Activated naive CD4-positive, alpha-beta T cell treated with anti-CD3 and anti-CD28 coated beads, Interleukin-2, amount 50 U/mL, for 24 hours (primary cell): Measurements from ENCODE around the gene RASGRF2.

Experiments used
- H3K27ac Mint-ChIP-seq: one replicate; pipeline ENCODE4 v1.8.0; 2021; ENCODE audit warnings: mild to moderate bottlenecking, mixed read lengths
- H3K27me3 Mint-ChIP-seq: one replicate; pipeline ENCODE4 v1.8.0; 2021; ENCODE audit warnings: mixed read lengths
- H3K36me3 Mint-ChIP-seq: one replicate; pipeline ENCODE4 v1.8.0; 2021; ENCODE audit warnings: mixed read lengths
- H3K4me1 Mint-ChIP-seq: one replicate; pipeline ENCODE4 v1.8.0; 2021; ENCODE audit warnings: mixed read lengths
- H3K4me3 Mint-ChIP-seq: one replicate; pipeline ENCODE4 v1.8.0; 2021; ENCODE audit warnings: mild to moderate bottlenecking, mixed read lengths
- H3K9me3 Mint-ChIP-seq: one replicate; pipeline ENCODE4 v1.8.0; 2021; ENCODE audit warnings: mixed read lengths

The RASGRF2 gene

DNA sequence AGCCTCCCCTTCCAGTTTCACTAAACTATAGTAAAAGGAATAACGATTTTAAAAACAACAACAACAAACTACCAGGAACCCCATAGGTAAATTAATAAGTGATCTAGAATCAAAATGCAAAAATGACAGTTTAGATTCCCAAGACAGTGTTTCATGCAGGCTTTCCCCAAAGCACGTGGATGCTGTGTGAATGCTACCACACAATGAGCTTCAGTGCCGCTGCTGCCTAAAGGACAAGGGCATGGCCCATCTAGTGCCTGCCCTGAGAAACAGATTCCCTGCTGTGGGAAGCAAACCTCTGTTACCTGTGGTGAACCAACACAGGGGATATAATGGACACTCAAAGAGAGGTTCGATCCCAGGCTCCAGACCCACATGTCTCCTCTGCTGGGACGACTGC lies 249.2 kb downstream of the RASGRF2 start:
- no peak overlapping the region for H3K4me3 Mint-ChIP-seq
- peaks cover 14% of the 10 kb centered on the region for H3K36me3 Mint-ChIP-seq
- no peak overlapping the region for H3K27ac Mint-ChIP-seq
- H3K4me1 Mint-ChIP-seq = no peaks in the 10 kb centered on the region
- H3K9me3 Mint-ChIP-seq = no peaks in the 10 kb centered on the region
- H3K27me3 Mint-ChIP-seq = no peaks in the 10 kb centered on the region

DNA sequence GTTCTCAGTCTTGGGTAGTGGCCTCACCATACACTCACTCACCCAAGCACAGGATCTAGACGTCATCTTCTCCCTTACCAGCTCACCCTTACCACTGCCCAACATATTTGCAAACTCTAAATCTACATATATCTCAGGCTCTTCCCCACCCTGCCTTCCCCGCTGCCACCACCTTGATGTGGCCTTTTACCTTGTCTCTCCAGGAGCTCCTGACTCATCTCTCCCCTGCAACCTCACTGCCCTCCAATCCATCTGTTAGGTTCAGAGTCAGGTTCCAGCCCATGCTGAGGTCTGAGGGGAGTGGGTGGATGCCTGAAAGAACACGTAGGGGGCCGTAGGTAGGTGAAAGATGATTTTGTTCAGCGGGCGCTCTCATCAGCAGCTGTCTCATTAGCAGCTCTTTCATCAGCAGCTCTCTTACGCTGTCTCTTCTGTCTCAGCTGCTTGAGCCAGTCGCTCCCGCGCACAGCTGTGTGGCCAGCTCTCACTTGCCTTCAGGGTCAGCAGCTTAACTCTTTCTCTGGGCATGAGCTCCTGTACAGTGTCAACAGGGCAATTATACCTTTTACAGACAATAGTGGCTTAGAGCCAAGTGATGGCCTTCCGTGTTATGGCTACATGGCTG lies 249.8 kb downstream of the RASGRF2 start:
- Mint-ChIP-seq H3K27me3 (no peaks in the 10 kb centered on the region), H3K27ac (no peak overlapping the region), H3K4me3 (no peak overlapping the region), H3K36me3 (peaks cover 12% of the 10 kb centered on the region), H3K4me1 (no peaks in the 10 kb centered on the region), H3K9me3 (no peaks in the 10 kb centered on the region)

DNA sequence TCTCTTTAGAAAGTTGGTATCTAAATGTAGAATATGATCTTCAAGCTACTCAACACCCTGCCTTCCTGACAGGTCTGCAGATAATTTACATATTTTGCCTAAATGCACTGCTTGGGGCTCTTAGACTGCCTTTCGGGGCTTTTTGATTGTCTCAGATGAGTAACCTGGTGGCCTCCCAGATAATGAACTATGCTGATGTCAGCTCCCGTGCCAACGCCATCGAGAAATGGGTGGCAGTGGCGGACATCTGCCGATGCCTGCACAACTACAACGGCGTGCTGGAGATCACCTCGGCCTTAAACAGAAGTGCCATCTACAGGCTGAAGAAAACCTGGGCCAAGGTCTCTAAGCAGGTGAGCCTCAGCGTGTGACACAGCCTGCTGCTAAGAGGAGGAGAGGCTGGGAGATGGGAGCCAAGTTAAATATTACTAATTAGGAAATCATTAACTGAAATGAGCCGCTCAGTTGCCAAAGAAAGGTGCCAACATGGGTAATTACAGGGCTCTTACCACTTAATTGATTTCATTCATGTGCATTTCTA lies 252.1 kb downstream of the RASGRF2 start:
- H3K4me3 Mint-ChIP-seq = no peak overlapping the region
- H3K9me3 Mint-ChIP-seq = no peaks in the 10 kb centered on the region
- peak overlapping the region; percentile 72 for H3K27ac Mint-ChIP-seq

DNA sequence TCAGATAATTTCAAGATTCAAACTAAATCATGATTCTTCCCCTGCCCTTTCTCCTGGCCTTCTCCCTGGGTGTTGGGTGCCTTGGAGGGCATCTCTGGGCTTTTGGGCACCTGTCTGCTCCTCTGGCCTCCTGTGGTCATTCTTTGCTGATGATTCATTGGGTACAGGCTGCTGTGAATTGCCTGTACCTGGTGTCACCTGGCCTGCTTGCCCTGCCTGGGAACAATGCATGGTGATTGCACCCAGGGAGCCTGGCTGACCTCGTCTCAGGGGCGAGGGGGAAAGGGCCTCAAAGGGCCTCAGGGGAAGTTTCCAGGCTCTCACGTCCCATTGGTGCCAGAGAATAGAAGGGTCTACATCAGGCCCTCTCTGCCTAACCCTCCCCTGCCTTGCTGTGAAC lies 252.9 kb downstream of the RASGRF2 start:
- Mint-ChIP-seq H3K27me3 (no peaks in the 10 kb centered on the region), H3K4me1 (no peaks in the 10 kb centered on the region), H3K36me3 (peaks cover 17% of the 10 kb centered on the region), H3K27ac (peak overlapping the region; percentile 2), H3K4me3 (no peak overlapping the region), H3K9me3 (no peaks in the 10 kb centered on the region)

More for the DNA sequence above, 252.1 kb downstream of the RASGRF2 start:
- Mint-ChIP-seq H3K27me3 (no peaks in the 10 kb centered on the region), H3K36me3 (peaks cover 16% of the 10 kb centered on the region), H3K4me1 (no peaks in the 10 kb centered on the region)

DNA sequence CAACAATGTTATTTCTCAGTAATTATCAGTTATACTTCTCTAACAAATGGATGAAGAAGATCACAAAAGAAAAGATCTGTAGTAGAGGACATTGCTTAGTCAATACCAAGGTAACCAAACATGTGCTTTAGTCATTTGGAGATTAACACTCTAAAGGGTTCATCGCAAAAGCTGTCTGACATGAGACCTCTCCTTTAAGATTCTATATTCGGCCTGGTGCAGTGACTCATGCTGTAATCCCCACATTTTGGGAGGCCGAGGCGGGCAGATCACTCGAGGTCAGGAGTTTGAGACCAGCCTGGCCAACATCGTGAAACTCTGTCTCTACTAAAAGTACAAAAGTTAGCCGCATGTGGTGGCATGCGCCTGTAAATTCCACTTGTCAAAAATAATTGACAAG lies 254.7 kb downstream of the RASGRF2 start:
- no peaks in the 10 kb centered on the region for H3K27me3 Mint-ChIP-seq
- H3K9me3 Mint-ChIP-seq = no peaks in the 10 kb centered on the region
- no peak overlapping the region for H3K27ac Mint-ChIP-seq
- peaks cover 20% of the 10 kb centered on the region for H3K36me3 Mint-ChIP-seq
- H3K4me3 Mint-ChIP-seq = no peak overlapping the region
- no peaks in the 10 kb centered on the region for H3K4me1 Mint-ChIP-seq

DNA sequence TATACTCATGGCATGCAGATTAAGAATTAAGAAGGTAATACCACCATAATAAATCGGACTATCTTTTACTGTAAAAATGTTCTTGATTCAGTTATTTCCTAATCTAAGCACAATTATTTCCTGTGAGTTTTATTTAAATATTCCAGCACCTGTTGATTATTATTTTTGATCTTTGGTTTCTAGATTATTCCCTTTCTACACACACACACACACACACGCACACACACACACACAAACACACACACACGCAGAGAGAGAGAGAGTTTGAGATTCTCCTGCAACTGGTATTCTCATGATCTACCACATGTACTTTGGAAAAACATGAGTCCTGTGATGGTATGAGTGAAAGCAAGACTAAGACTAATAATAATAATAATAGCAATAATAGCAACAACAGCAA lies 256.0 kb downstream of the RASGRF2 start:
- no peak overlapping the region for H3K27ac Mint-ChIP-seq
- no peaks in the 10 kb centered on the region for H3K9me3 Mint-ChIP-seq
- no peak overlapping the region for H3K4me3 Mint-ChIP-seq
- H3K4me1 Mint-ChIP-seq = no peaks in the 10 kb centered on the region
- H3K27me3 Mint-ChIP-seq = no peaks in the 10 kb centered on the region
- H3K36me3 Mint-ChIP-seq = peaks cover 26% of the 10 kb centered on the region

DNA sequence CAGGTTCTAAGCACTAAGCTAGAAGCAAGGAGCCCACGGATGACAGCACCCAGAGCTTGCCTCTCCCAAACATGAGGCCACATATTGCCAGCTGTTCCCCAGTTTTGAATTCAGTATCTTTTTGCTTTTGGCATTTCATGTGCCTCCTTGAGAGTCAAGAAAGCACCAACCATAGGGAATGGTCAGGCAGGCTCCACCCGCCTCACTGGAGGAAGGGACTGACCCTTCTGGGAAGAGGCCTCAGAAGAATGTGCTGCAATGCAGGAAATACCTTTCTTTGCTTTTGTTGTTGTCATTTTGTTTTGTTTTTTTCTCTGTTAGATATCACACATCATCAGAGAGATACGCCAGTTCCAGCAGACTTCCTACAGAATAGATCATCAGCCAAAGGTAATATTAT lies 259.2 kb downstream of the RASGRF2 start:
- Mint-ChIP-seq H3K27me3 (no peaks in the 10 kb centered on the region), H3K36me3 (peaks cover 23% of the 10 kb centered on the region), H3K9me3 (no peaks in the 10 kb centered on the region), H3K4me3 (no peak overlapping the region), H3K4me1 (no peaks in the 10 kb centered on the region), H3K27ac (no peak overlapping the region)

DNA sequence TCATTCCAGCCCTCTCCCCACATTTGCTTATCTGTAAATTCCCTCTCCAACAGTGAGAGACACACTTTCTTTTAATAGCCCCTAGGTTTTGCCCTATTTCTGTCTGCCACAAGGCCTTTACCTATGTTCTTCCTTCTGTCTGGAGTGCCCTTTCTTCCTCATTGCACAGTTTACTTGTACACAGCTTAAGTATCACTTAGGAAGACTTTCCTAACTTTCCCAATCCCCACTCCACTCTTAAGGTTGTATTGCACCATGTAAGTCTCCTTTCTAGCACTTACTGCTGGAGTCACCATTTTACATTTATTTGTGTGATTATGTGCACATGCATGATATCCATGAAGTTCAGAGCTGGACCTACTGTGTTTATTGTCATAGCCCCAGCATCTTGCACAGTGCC lies 262.1 kb downstream of the RASGRF2 start:
- H3K27ac Mint-ChIP-seq = no peak overlapping the region
- no peak overlapping the region for H3K4me3 Mint-ChIP-seq
- H3K27me3 Mint-ChIP-seq = no peaks in the 10 kb centered on the region
- H3K4me1 Mint-ChIP-seq = no peaks in the 10 kb centered on the region
- peaks cover 21% of the 10 kb centered on the region for H3K36me3 Mint-ChIP-seq
- H3K9me3 Mint-ChIP-seq = no peaks in the 10 kb centered on the region

DNA sequence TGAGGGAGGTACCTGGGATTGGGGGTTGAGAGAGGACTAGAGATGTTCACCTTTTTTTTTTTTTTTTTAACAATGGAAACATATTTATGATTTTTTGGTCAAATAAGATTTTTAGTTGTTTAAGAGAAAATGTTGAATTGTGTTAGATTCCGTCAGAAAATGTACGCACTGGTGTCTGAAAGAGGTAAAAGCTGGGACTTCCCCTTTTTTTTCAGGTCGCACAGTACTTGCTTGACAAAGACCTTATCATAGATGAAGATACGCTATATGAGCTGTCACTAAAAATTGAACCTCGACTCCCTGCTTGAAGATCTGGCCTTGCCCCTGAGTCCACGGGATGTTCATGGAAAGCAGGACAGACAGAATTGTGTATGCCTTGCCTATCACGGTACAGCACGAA lies 265.3 kb downstream of the RASGRF2 start:
- no peaks in the 10 kb centered on the region for H3K9me3 Mint-ChIP-seq
- H3K27ac Mint-ChIP-seq = no peak overlapping the region
- no peak overlapping the region for H3K4me3 Mint-ChIP-seq
- H3K27me3 Mint-ChIP-seq = no peaks in the 10 kb centered on the region
- no peaks in the 10 kb centered on the region for H3K4me1 Mint-ChIP-seq
- peaks cover 9% of the 10 kb centered on the region for H3K36me3 Mint-ChIP-seq

DNA sequence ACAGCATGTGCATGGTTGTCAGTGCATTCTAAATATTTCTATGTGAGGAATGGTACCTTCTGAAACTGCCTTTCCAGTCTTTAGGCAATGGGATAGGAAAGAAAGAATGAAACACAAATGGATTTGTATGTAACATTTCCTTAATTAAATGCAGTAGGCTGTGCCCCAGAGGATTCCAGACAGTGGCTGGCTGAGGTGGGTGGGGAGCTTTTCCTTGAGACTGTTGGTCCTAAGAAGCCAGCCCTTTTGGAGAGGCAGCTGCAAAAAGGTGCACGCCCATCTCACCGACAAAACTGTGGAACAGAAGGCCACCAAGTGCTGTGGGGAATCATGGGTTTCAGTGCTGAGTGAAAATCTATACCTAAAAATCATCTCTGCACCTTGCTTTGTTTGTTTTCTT lies 266.1 kb downstream of the RASGRF2 start:
- H3K36me3 Mint-ChIP-seq = peaks cover 6% of the 10 kb centered on the region
- no peaks in the 10 kb centered on the region for H3K27me3 Mint-ChIP-seq
- H3K4me1 Mint-ChIP-seq = no peaks in the 10 kb centered on the region
- no peak overlapping the region for H3K4me3 Mint-ChIP-seq
- no peak overlapping the region for H3K27ac Mint-ChIP-seq
- H3K9me3 Mint-ChIP-seq = no peaks in the 10 kb centered on the region

DNA sequence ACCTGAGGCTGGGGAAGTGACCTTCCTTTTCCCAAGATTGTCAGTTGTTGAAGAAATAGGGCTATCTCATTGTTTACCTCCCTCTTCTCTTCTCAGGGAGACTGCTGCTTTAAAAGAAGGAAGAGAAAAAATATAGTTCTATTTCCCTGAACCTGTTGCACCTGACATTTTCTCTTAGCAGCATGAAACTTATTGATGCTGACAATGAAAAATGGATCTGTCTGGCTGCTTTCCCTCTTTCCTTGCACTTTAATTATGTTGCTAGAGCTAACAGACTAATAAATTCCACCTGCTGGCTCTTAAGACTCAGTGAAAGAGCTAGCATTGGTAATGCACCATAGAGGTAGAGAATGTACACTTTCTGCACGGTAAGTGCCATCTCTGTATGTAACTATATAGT lies 266.8 kb downstream of the RASGRF2 start:
- peaks cover 6% of the 10 kb centered on the region for H3K36me3 Mint-ChIP-seq
- H3K4me1 Mint-ChIP-seq = no peaks in the 10 kb centered on the region
- no peaks in the 10 kb centered on the region for H3K27me3 Mint-ChIP-seq

DNA sequence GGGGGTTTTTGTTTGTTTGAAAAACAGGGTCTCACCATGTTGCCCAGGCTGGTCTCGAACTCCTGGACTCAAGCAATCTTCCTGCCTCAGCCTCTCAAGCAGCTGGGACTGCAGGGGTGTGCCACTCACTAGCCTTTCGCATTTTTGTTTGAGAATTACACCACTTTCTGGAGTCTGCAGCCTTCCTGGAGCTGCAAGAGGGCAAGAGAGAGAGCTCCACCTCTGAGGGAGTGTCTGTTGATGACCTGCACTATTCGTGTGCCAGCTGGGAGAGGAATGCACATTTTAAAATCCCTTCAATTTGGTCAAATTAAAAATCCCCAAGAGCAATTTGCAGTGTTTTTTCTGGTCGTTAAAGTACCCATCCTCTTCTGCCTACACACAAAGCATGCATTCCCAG lies 267.9 kb downstream of the RASGRF2 start:
- Mint-ChIP-seq H3K9me3 (no peaks in the 10 kb centered on the region), H3K4me3 (no peak overlapping the region), H3K27ac (no peak overlapping the region), H3K36me3 (peaks cover 2% of the 10 kb centered on the region), H3K27me3 (no peaks in the 10 kb centered on the region), H3K4me1 (no peaks in the 10 kb centered on the region)

More for the DNA sequence above, 266.8 kb downstream of the RASGRF2 start:
- no peak overlapping the region for H3K4me3 Mint-ChIP-seq
- no peak overlapping the region for H3K27ac Mint-ChIP-seq
- no peaks in the 10 kb centered on the region for H3K9me3 Mint-ChIP-seq

DNA sequence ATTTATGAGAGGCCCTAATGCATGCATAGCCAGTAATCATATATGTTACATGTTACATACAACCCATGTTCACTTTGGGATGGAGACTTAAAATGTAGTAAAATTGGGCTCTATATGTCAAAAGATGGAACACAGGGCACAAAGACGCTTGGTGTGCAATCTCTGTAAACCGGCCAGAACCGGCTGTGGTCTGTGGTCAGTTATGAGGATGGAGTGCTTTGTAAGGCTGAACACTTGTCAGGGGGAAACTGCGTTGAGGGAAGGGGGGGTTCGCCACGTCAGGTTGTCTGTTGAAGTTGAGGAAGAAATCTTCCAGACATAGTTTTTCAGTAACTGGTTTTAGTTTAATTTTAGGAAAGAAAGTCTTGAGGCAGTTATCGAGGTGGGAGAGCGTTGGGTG lies 270.3 kb downstream of the RASGRF2 start:
- Mint-ChIP-seq H3K4me3 (no peak overlapping the region), H3K27ac (no peak overlapping the region), H3K27me3 (no peaks in the 10 kb centered on the region), H3K36me3 (no peaks in the 10 kb centered on the region), H3K9me3 (no peaks in the 10 kb centered on the region), H3K4me1 (peaks cover 14% of the 10 kb centered on the region)

DNA sequence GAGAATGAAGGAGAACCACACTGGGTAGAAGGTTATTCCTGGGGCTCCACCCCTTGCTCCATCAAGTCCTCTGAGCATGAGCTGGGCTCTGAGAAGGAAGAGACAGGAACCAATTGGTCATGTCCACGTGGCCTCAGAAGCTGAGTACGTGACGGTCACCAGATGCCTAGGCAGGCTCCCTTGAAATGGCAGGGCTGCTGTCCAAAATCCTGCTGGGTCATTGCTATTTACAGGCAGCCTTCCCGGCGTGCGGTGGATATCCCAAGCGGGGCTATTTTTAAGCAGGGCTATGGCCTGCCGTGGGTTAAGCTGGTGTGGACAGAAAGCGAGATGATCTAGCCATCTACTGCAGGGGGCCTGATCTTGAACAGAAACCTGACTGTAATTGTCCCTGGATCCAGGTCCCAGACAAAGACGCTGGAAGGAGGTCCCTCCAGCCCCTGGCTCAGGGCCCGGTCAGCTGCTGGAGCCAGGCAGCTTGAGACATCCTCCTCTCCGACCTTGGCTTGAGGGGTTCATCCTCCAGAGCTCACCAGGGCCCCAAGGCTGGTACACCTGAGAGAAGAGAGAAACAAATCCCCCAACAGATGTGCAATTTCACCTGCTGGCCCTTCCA lies 272.4 kb downstream of the RASGRF2 start:
- no peak overlapping the region for H3K4me3 Mint-ChIP-seq
- no peaks in the 10 kb centered on the region for H3K9me3 Mint-ChIP-seq
- H3K36me3 Mint-ChIP-seq = peaks cover 3% of the 10 kb centered on the region
- H3K27me3 Mint-ChIP-seq = no peaks in the 10 kb centered on the region
- H3K27ac Mint-ChIP-seq = no peak overlapping the region
- peaks cover 14% of the 10 kb centered on the region for H3K4me1 Mint-ChIP-seq

DNA sequence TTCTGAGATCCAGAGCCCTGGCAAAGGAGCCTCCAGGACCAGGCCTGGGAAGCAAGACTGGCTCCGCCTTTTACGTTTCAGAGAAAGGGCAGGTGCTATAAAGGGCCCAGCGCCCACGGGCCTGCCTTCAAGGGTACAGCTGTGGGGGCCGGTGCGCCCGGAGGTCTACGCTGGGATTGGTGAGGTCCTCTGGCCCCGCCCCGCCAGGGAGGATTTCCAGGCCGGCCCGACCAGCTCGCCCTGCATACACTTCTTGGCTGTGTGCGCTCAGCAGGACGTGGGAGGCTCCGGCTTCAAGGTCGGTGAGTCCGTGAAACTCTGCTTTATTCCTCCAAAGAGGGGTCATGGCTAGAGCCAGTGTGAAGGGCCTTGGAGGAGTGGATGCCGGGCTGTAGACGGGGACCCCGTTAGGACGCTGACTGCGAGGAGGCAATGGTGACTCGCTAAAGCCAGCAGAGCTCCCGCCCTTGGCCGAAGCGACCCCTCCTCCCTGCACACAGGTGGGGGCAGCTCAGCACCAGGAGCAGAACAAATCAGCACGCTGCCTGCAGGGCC lies 273.0 kb downstream of the RASGRF2 start, which contains the start of gene CKMT2:
CKMT2 (plus strand) TSS at position 243 of the 555 bp plus-strand sequence. CDS start 17,811 bp downstream, outside the sequence.
- peaks cover 14% of the 10 kb centered on the region for H3K4me1 Mint-ChIP-seq
- no peak within 1 kb of the TSS for H3K27ac Mint-ChIP-seq
- no peaks in the 10 kb centered on the region for H3K9me3 Mint-ChIP-seq
- H3K36me3 Mint-ChIP-seq = peaks cover 3% of the 10 kb centered on the region
- H3K4me3 Mint-ChIP-seq = no peak within 1 kb of the TSS
- no peaks in the 10 kb centered on the region for H3K27me3 Mint-ChIP-seq

DNA sequence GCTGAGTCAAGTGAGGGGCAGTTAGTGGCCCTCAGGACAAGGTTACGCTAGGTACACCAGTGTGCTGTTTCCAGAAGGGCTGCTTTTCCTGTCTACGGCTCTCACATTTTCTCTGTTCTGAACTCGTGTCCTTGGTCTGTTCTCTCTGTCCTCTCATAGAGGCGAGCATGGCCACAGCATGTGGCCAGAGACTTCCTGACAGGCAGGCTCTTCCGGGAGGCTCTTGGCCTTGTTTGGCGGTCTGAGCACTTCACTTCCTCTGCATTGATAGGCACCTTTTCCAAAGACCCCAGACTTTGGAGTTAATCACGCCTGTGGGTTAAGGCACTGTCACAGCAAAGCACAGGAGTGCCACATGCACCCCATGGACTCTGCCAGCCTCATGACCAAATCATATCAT lies 274.1 kb downstream of the RASGRF2 start:
- H3K4me1 Mint-ChIP-seq = peaks cover 14% of the 10 kb centered on the region
- no peaks in the 10 kb centered on the region for H3K27me3 Mint-ChIP-seq
- H3K4me3 Mint-ChIP-seq = no peak overlapping the region
- peaks cover 3% of the 10 kb centered on the region for H3K36me3 Mint-ChIP-seq
- H3K9me3 Mint-ChIP-seq = no peaks in the 10 kb centered on the region
- H3K27ac Mint-ChIP-seq = no peak overlapping the region
